GM10847 (cell line): ENCODE data around the gene CAST.

Source experiments
- POLR2A ChIP-seq: IDR thresholded peaks from 2 replicates; pipeline ENCODE4 v1.6.1; 2011; ENCODE audit not compliant: insufficient read length; ENCODE audit errors: extremely low read depth

Gene CAST

DNA sequence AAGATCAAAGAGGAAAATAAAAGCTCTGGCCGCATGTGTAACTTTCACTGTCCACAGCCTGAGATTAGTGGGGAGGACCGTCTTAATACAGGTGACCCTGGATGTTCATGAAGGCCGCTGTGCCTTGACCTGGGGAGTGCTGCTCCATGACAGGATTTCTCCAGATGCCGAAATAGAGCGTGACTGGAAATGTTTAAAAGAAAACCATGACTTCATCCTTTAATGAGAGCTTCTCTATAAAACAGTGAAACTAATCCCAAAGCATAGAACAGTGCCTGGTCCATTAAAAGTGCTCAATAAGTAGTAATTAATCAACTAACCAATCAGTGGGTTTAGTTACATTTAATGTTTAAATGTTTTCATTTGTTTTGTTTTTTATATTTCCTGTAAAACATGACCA, 82.8 kb downstream of the CAST start:
- TF ChIP-seq POLR2A: no peak

DNA sequence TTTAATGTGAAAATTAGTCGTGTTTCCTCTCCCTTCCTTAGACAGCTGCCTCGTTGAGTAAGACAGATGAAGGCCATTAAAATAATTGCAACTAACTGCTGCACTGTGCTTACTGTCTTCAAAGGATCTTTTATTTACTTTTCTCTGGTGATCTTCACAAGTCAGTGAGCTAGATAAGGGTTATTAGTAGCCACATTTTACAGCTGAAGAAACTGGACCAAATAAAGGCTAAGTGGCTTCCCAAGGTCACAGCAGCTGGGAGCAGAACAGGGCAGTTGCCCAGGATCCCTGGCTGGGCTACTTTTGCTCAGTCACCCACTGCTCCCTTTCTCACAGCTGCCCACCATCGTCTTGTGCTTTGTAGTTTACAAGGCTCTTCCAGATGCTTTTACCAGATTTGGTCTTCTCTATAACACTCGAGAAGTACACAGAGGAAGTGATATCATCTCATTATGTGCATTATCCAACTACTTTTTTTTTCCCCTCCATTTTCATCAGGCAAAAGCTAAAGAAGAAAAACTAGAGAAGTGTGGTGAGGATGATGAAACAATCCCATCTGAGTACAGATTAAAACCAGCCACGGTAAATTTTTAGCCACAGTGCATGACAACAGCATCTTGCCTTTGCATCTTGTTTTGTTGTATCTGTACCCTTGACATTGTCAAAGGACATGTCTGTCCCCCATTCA, 83.8 kb downstream of the CAST start:
- no peak for TF ChIP-seq POLR2A

DNA sequence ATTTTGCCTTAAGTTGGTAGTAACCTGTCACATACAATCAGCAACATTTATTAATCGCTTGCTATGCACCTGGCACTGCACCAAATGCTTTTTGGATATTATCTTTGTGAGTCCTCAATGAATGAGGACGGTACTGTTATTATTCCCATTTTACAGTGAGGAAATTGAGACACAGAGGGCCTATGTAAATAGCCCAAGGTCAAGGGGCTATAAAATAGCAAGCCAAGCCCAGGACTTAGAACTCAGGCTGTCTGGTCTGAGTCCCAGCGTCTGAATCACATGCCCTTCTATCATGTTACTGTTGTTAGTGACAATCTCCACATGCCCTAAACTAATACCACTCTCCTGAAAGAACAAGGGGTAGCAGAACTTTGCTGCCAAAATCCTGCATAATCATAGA, 85.5 kb downstream of the CAST start:
- TF ChIP-seq POLR2A: no peak

DNA sequence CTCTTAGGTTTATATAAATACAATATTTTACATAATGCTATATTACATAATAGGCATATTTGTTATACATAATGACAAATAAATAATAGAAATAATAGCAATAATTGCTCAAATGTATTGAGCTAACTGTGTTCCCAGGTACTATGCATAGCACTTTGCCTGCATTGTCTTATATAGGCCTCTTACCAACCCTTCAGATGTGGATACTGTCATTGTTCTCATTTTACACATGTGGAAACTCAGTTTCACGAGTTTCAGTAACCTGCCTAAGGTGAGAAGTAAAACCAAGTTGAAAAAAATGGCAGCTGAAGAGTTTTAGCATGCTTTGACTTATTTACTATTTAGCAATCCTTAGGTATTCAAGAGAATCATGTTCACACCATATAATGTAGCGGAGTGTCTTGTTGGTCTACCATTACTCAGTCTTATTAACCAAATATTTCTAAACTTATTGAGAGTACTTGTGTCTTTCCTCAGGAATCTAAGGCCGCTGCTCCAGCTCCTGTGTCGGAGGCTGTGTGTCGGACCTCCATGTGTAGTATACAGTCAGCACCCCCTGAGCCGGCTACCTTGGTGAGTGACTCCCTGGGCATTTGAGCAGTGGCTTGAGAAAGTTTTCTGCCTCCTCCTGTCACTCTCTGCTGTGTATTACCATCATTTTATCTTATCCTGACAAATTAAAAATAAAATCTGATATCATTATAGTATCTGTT, 88.1 kb downstream of the CAST start:
- no peak for TF ChIP-seq POLR2A

DNA sequence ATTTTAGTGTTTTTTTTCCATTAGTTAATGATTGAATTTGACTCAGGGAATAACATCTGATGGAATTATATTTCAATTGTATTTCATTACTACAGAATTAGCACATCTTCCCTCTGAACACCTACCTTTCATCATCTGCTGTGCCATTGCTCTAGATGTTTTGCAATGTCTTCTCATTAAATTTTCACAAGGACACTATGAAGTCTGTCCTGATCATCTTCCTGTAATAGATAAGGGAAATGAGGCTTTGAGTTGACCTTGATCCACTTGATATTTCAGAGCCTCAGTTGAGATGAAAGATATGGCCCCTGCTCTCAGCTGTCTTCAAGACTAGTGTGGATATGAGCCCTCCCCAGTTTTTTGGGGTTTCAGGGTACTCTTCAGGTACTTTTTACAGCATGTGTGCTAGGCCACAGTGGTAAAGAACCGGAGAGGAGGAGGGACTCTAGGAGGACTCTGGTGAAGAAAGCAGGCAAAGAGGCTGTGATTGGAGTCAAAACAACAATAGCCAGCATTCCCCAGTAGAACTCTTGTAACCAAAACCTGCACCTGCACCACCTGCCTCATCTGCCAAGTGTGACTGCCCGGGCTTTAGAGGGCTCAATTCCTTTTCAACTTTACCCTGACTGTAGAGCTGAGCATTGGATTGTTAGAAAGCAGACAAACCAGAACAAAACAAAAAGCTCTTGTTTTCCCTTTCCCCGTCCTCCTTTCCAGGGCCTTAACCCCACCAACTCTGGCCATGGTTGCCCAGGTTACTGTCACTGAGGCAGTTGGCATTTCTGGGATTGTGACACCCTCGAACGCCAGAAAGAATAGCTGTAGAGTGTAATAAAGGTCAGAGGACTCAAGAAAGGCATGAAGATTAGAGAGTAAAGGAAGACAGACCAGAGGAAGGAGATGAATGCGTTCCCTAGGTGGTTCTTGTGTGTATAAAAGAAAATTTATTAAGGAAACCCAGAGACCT, 89.3 kb downstream of the CAST start:
- TF ChIP-seq POLR2A: no peak

DNA sequence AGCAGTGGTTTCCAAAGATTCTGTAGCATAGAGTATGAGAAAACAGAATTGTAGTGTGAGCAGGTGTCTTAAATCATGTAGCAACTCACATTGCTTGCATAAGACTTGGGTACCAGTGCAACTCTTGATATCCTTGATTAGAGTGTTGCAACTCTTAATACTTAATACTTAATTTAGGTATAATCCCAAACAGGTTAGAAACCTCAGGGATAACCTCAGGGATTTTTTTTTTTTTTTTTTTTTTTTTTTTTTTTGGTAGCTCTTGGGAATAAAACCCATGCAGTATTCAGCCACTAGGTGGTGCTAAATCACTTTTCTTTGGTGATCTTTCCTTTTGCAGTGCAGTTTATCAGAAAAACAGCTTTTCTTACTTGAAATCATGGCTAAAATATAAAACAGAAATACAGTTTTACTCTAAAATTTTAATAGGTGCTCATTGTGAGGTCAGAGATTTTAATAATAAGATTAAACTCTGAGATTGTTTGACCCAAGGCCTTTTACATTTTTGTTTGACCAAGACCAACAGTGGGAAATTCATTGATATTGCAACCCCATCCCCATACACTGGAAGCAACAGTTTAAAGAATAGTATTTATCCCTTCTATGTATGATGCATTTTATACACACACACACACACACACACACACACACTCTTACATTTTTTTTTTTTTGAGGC, 90.3 kb downstream of the CAST start:
- no peak for TF ChIP-seq POLR2A

DNA sequence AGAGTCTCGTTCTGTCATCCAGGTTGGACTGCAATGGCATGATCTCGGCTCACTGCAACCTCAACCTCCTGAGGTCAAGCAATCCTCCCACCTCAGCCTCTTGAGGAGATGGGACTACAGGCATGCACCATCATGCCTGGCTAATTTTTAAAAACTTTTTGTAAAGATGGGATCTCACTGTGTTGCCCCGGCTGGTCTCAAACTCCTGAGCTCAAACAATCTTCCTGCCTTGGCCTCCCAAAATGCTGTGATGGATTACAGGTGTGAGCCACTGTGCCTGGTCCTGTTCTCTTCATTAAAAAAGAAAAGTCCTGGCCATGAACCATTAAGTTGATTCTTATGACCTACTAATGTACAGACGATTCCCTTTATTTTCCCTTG, 90.8 kb downstream of the CAST start:
- TF ChIP-seq POLR2A: no peak

DNA sequence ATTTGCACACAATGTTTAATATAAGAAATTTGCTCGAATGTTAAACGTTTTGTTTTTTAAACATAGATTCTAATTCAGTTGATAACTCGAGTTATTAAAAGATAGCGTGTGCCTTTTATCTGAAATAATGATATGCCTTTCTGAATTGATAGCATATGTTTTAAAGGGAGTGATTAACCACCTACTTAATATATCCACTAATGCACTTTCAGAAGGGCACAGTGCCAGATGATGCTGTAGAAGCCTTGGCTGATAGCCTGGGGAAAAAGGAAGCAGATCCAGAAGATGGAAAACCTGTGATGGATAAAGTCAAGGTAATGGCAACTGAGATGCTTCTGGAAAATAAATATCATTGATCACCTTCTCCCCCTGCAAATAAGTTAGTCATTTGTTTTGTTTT, 91.7 kb downstream of the CAST start:
- no peak for TF ChIP-seq POLR2A

DNA sequence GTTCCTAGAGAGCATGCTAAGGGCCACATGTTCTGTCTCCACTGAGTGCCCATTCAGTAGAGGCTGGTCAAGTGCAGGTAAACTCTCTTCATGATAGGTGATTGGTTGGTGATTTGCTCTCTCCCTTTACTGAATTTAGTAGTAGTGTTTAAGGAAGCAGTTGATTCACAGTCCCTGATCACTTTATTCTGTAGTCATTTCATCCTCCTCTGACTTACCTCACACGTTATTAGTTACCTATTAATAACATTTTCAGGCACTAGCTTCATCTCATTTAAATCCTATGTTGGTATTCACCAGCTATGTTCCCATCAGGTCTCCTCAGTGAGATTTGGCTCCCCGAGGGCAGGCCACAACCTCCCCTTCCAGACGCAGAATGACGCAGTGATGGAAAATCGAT, 93.7 kb downstream of the CAST start:
- TF ChIP-seq POLR2A: no peak

DNA sequence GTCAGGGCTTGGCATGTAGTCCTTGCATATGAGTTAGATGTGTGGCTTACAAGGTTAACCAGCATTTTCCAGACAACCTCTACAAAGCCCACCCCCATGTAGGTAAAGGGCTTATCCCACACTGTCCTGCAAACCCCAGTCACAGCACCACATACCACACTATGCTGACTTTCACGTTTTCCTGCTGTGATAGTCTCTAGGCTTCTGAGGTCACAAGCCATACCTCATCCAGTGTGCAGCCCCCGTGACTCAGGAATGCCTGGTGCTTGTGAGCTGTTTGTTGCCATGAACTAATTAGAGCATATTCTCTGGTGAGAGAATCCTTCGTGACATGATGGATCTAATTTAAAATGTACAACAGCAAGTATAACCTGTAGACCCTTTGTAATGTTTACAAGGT, 94.8 kb downstream of the CAST start:
- TF ChIP-seq POLR2A: no peak

DNA sequence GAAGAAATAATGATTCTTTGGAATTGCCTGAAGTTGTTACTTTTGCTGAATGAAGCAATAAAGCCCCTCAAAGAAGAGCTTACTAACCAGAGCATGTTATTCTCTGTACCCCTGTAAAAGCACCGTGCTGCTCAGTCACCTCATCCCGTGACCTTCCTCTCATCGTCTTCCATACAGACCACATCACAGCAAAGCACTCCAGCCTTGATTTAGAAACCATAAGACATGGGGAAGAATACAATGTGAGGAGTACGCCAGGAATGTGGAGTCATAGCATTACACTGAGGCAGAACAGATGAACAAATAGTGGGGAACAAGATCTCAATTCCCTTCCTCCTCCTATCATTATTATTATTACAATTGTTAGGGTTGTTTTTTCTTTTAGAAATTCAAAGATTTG, 96.4 kb downstream of the CAST start:
- TF ChIP-seq POLR2A: no peak

DNA sequence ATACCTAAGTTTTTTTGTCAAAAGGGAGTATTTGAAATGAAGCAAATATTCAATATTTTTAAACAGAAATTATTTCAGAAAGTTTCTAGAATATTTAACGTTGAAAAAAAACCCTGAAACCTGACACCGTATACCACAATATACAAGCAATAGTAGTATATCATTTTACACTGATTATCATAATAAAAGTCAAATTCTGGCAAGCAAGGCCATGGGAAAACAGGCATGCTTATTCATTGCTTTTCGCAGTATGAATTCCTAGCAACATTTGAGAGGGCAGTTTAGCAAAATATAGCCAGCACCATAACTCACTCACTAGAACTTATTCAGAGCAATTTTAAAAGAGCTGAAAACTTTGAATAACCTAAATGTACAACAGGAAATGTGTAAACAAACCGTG, 99.4 kb downstream of the CAST start:
- no peak for TF ChIP-seq POLR2A

DNA sequence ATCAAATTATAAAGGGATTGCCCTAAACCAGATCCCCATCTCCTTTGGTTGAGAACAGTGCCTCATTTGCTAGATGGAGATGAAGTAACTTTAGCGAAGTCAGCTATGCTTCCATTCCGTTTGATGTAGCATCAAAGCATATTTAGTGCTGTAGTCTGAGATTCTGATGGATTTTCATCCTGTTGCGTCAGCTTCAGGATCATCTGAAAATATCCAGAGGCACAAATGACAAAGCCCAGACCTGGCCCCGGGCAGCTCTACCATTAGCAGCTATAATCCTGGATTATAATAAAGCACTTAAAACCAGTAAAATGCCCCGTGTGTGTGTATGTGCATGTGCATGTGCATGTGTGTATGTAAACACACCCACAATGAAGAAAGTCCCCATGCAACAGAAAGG, 100.8 kb downstream of the CAST start:
- TF ChIP-seq POLR2A: no peak

DNA sequence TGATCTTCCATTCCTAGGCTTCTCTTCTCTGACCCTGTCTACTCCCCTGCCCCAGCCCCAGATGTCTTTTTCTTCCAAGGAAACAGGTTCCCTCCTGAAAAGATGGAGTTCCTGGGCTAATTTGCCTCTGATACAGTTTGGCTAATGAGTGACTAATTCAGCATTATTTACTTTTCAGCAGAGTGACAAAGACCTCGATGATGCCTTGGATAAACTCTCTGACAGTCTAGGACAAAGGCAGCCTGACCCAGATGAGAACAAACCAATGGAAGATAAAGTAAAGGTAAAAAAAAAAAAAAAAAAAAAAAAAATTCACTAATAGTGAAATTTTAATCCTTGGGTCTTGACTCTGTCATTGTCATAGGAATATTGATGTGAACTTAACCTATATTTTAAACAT, 102.9 kb downstream of the CAST start:
- TF ChIP-seq POLR2A: no peak

DNA sequence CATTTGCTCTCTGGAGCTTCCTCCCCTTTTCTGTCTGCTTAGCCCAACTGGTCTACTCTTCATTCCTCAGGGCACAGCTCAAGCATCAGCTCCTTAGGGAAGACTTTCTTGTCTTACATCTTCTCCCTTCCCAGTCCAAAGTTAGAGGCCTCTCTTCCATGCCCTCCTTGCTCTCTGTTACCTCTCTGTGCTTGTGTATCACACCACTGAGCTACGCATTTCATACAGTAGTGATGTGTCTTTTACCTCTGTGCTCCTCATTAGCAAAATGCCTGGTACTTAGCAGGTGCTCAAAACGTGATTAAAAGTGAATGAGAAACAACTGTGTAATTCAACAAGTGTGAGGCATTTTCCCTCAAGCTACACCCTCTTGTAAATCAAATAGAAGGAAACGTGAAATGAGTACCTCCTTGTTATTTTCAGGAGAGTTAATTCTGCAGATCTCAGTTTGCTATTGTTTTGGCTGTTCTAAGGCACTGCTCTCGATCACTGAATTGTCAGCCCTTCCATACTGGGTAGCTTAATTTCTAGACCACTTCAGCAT, 106.6 kb downstream of the CAST start:
- no peak for TF ChIP-seq POLR2A
